Fibroblast of pulmonary artery (primary cell): Measurements from ENCODE around the gene TMEM26.

Experiments
- DNase-seq: peaks from one replicate; pipeline ENCODE4 v3.0.0-alpha.2; 2010; ENCODE audit warnings: low read depth
- H3K4me3 ChIP-seq: replicated peaks from 2 replicates; pipeline ENCODE4 v1.5.1; 2011; ENCODE audit warnings: low read depth, mild to moderate bottlenecking, control low read depth, low read length, moderate library complexity
- CTCF ChIP-seq: IDR thresholded peaks from 2 replicates; pipeline ENCODE4 v1.5.1; 2011; ENCODE audit warnings: mild to moderate bottlenecking, control low read depth, low read length, inconsistent platforms; ENCODE audit errors: missing control alignments

The TMEM26 gene

GRCh38 chr10:61415824-61416223, 37.4 kb downstream of the TMEM26 start:
- no peak for TF ChIP-seq CTCF
- H3K4me3 ChIP-seq: no peak overlapping the region
- DNase-seq: no peak

- TF ChIP-seq CTCF: no peak
- DNase-seq: no peak
- H3K4me3 ChIP-seq: no peak overlapping the region
Observed at GRCh38 chr10:61411706-61412105, 41.5 kb downstream of the TMEM26 start.

GRCh38 chr10:61410353-61411070, 42.7 kb downstream of the TMEM26 start:
- no peak overlapping the region for H3K4me3 ChIP-seq
- TF ChIP-seq CTCF: no peak
- DNase-seq: peak; percentile 3

GRCh38 chr10:61409157-61409556, 44.0 kb downstream of the TMEM26 start:
- TF ChIP-seq CTCF: no peak
- DNase-seq: no peak
- no peak overlapping the region for H3K4me3 ChIP-seq

- H3K4me3 ChIP-seq: no peak overlapping the region
- DNase-seq: no peak
- TF ChIP-seq CTCF: no peak
Observed at GRCh38 chr10:61408105-61408504, 45.1 kb downstream of the TMEM26 start.

GRCh38 chr10:61406736-61407135, 46.4 kb downstream of the TMEM26 start:
- TF ChIP-seq CTCF: no peak
- no peak for DNase-seq
- H3K4me3 ChIP-seq: no peak overlapping the region

- H3K4me3 ChIP-seq: no peak overlapping the region
- no peak for DNase-seq
- TF ChIP-seq CTCF: no peak
Observed at GRCh38 chr10:61406242-61406641, 46.9 kb downstream of the TMEM26 start.
